Astrocyte of the spinal cord (primary cell): ENCODE measurements around the gene EFNB3.
A peak's percentile ranks its signal among the peaks of the same experiment; 100 is the strongest.

Source experiments
- DNase-seq: peaks from one replicate; pipeline ENCODE4 v3.0.0; 2011; ENCODE audit warnings: low read depth, low spot score
- H3K4me3 ChIP-seq: 2 replicates; pipeline ENCODE4 v1.5.1; 2011; ENCODE audit warnings: low read depth, mild to moderate bottlenecking, low read length, moderate library complexity
- CTCF ChIP-seq: IDR thresholded peaks from 2 replicates; pipeline ENCODE4 v1.5.1; 2012; ENCODE audit warnings: low read depth, mild to moderate bottlenecking, low read length, inconsistent platforms
- in situ Hi-C: cut with HindIII; loops from 2 replicates; pipeline ENCODE4 v1.10.0; 2017; ENCODE audit warnings: low sequenced_read_pairs

Gene EFNB3

GRCh38 chr17:7707446-7707845, 2.4 kb downstream of the EFNB3 start:
- in situ Hi-C loops, result no loop called here
- no peak for DNase-seq
- H3K4me3 ChIP-seq, result no peak overlapping the region
- no peak for TF ChIP-seq CTCF

GRCh38 chr17:7707858-7708750, 3.1 kb downstream of the EFNB3 start:
- TF ChIP-seq CTCF, result no peak
- DNase-seq, result no peak
- no peak overlapping the region for H3K4me3 ChIP-seq
- in situ Hi-C loops, result no loop called here

- no peak for DNase-seq
- in situ Hi-C loops, result no loop called here
- no peak overlapping the region for H3K4me3 ChIP-seq
- no peak for TF ChIP-seq CTCF
Observed at GRCh38 chr17:7709031-7709430, 4.0 kb downstream of the EFNB3 start.

GRCh38 chr17:7710301-7710700, 5.3 kb downstream of the EFNB3 start:
- TF ChIP-seq CTCF, result no peak
- DNase-seq, result no peak
- in situ Hi-C loops, result no loop called here
- H3K4me3 ChIP-seq, result no peak overlapping the region

GRCh38 chr17:7711051-7711755, 6.2 kb downstream of the EFNB3 start:
- in situ Hi-C loops, result no loop called here
- DNase-seq, result no peak
- TF ChIP-seq CTCF, result peak; percentile 8
- H3K4me3 ChIP-seq, result no peak overlapping the region

- TF ChIP-seq CTCF, result no peak
- DNase-seq, result no peak
- no peak overlapping the region for H3K4me3 ChIP-seq
- in situ Hi-C loops, result no loop called here
Observed at GRCh38 chr17:7712111-7712771, 7.2 kb downstream of the EFNB3 start.
